T-helper 2 cell (primary cell): Measurements from ENCODE around the gene COL1A1.

ENCODE experiments used
- DNase-seq, 5 experiments: peaks; one replicate each; pipeline versions ENCODE4 v3.0.0 to v3.0.0-alpha.2; 2012 to 2022

The COL1A1 gene

GRCh38 chr17:50213026-50214022 lies 11.9 kb upstream of the COL1A1 start:
- peak in 2 of 5 experiments; percentile 61 to 65 for DNase-seq

- DNase-seq: no peak
Measured at GRCh38 chr17:50212121-50212843, 10.9 kb upstream of the COL1A1 start.

DNA sequence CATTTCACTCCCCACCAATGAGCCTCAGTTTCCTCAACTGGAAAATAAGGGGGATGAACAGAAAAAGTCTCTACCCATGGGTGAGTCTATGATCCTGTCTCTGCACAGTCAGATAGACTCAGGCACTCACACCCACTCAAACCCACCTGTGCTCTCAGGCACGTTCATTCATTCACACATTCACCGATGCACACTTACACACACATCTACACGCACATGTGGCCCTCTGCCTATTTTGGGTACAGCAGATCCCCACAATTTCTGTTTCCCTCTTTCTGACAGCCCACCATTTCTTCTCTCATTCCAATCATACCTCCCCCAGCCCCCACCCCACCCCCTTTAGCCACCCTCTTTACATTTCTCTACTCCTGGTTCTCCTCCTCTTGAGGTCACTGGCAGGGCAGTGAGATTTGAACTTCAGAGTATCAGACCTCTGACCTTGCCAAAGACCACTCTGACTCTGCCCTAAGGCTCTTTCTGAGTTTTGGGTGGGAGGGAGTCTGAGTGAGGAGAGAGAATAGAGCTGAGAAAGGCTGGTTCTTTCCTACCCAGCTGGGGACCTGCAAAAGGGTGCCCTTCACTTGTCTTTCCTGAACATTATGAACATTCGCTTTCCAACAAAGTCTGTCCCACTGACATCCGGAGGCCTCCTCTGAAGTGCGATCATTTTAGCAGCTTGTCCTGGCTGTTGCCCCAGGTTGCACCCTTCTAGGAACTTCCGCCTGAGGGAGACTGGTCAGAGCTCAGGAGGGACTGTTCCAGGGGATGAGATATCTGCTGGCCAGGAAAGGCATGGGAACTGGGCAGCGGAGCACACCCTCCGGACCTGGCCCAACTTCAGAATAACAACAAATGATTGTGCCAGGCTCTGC lies 10.1 kb upstream of the COL1A1 start:
- DNase-seq: no peak

DNA sequence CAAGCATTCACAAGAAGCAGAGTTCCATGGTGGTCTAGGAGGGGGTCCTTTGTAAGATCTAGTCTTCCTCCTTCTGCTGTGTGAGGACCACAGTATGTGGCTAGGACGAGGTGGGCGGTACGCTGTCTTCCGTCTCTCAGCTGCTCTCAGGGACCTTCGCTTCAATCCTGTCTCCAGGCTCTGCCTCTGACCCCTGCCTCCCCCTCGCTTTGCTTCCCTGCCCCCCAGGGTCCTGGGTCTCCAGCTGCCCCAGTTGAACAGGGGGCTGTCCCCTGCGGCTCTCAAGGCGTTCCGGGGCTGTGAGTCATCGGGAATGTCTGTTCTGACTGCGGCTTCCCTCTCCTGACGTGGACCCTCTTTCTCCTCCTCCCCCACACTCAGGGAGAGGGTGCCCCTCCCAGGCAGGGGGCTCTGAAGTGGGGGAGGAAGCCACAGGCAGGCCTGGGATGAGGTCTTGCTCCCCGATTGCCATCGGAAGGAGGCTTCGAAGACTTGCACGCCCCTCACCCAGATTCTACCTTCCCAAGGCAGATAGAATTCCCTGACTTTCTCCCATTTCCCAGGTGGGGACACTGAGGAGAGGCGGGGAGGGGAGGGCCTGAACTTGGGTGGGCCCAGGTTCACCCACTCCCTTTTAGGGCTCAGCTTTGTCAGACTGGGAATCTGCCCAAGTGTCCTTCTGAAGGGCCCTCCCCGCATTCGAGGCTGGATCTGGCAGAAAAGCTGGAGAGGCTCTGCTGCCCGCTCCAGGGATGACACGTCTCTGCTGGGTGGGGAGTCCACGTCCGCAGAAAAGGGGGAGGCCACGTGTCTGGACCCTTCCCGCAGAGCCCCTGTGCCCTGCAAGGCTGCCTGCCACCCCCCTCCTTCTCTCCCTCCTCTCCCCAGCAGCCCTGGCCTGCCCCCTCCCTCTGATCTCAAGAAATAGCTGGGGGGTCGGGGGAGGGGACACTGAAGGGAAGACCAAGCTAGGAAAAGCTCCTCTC lies 9.1 kb upstream of the COL1A1 start:
- DNase-seq: no peak

DNA sequence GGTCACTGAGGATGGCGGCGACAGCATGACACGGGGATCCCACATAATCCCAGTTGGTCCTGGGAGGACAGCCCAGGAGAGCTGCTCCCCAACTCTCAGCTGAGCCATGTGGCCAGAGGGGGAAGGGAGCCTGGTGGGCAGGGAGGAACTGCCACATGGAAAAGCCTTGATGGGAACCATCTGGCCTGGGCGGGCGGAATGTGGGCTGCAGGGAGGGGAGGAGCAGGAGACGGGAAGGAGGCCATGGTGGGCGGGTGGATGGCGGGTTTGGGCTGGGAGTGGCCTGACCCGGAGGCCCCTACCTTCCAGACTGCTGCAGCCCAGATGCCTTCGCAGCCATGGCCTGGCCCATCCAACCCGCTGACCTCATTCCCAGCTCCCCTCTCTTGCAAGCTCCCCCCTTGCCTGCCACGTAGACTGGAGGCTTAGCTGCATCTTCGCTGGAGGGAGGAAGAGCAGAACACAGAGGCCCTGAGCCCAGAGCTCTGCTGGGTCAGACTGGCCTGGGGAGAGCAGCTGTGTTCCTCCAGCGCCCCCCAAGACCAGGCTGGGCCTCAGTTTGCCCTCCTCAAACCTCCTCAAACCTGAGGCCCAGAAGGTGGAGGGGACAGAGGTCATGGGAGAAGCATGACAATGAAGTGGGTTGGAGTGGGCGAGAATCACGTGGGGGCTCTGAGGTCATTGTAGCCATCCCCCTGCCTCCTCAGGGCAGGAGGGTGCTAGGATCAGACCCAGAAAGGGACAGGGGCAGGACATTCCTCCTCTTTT lies 8.2 kb upstream of the COL1A1 start:
- DNase-seq: no peak

GRCh38 chr17:50209133-50209471 lies 7.7 kb upstream of the COL1A1 start:
- DNase-seq: no peak

- DNase-seq: no peak
Measured at GRCh38 chr17:50208611-50209061, 7.2 kb upstream of the COL1A1 start.

- DNase-seq: no peak
Measured at GRCh38 chr17:50207792-50208567, 6.5 kb upstream of the COL1A1 start.

- DNase-seq: no peak
Measured at GRCh38 chr17:50207315-50207714, 5.9 kb upstream of the COL1A1 start.

DNA sequence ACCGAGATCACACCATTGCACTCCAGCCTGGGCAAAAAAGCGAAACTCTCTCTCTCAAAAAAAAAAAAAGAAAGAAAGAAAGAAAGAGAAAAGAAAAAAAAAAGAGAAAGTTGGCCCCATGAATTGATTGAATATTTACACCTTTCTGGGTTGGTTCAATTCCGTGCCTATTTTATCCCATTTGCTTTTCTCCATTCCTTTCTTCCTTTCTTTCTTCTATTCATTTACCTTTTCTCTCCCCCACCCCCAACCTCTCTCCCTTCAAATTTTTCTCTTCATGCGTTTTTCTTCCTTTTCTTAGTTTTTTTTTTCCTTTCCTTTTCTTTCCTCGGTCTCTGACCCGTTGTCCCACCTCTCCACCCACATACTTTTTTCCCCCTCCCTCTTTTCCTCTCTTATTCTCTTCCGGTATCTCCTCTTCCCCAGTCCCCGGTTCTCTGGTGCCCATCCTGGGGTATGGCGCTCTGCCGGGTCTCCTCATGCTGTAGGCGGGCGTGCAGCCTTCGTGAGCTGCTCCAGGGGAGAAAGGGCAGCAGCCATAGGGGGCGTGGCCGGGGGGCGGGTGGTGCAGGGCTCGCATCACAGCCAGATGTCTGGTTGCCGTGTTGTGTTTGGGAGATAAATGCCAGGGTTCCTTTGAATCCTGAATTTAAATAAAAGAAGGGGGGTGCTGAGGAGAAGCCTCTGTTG lies 5.3 kb upstream of the COL1A1 start:
- DNase-seq: no peak

DNA sequence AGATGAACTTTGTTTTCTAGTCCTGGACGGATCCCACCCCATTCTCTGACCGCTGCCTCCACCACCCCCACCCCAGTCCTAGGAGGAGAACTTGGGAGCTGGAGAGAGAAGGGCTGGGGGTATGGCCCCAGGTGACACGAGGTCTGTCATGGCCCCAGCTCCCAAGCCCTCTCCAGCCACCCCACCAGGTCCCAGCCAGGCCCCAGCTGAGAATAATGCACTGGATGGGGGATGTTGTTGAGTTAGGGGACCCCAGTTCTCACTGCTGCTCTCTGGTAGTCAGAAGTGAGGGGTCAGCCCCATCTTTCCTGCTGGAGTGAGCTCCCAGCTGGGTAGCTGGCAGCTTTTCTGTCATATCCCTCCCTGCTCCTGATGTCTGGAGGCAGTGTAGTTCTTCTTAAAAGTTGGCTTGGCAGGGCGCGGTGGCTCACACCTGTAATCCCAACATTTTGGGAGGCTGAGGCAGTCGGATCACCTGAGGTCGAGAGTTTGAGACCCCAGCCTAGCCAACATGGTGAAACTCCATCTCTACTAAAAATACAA lies 4.6 kb upstream of the COL1A1 start:
- DNase-seq: no peak

GRCh38 chr17:50205111-50205962 lies 3.9 kb upstream of the COL1A1 start:
- DNase-seq: no peak

GRCh38 chr17:50204431-50204830 lies 3.0 kb upstream of the COL1A1 start:
- DNase-seq: no peak

- DNase-seq: no peak
Measured at GRCh38 chr17:50203604-50204345, 2.3 kb upstream of the COL1A1 start.

DNA sequence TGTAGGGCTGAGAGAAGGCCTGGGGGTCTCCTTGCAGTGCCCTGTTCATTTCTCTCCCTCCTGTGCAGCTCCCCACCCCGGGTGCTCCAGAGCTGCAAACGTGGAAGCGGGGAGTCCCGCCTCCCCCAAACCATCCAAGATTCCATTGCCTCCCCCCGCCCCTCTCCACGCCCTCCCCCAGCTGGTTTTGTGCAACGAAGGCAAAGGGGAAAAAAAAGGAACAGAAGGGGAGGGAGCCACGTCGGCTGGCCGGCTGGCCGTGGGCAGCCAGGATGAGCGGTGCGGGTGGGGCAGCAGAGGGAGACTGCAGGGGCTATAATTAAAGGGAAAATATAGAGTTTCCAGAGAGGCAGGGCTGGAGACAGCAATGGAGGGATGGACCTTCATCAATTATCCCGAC lies 1.7 kb upstream of the COL1A1 start:
- DNase-seq: no peak

- DNase-seq: peak; percentile 50 to 80 (median 70)
Measured at GRCh38 chr17:50200457-50201275, 765 bp downstream of the COL1A1 start.
